ENCODE data around the gene PLEKHM3.

The PLEKHM3 gene

GRCh38 chr2:207805566-207806226, 219.6 kb downstream of the PLEKHM3 start:
- no peak overlapping the region for H3K4me3 ChIP-seq (ENCODE audit: low read depth, low read length)
- TF ChIP-seq, protein P1, sequence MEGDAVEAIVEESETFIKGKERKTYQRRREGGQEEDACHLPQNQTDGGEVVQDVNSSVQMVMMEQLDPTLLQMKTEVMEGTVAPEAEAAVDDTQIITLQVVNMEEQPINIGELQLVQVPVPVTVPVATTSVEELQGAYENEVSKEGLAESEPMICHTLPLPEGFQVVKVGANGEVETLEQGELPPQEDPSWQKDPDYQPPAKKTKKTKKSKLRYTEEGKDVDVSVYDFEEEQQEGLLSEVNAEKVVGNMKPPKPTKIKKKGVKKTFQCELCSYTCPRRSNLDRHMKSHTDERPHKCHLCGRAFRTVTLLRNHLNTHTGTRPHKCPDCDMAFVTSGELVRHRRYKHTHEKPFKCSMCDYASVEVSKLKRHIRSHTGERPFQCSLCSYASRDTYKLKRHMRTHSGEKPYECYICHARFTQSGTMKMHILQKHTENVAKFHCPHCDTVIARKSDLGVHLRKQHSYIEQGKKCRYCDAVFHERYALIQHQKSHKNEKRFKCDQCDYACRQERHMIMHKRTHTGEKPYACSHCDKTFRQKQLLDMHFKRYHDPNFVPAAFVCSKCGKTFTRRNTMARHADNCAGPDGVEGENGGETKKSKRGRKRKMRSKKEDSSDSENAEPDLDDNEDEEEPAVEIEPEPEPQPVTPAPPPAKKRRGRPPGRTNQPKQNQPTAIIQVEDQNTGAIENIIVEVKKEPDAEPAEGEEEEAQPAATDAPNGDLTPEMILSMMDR (IDR thresholded peaks at IDR 0.05; ENCODE audit: low read depth, low read length): no peak
- in situ Hi-C loops (cut with HindIII; ENCODE audit: low sequenced_read_pairs): no loop called here
- no peak for DNase-seq (ENCODE audit: low read depth, low spot score)

- TF ChIP-seq, protein P1 (IDR thresholded peaks at IDR 0.05; ENCODE audit: low read depth, low read length): no peak
- in situ Hi-C loops (cut with HindIII; ENCODE audit: low sequenced_read_pairs): no loop called here
- H3K4me3 ChIP-seq (ENCODE audit: low read depth, low read length): no peak overlapping the region
- DNase-seq (ENCODE audit: low read depth, low spot score): no peak
Measured at GRCh38 chr2:207802650-207803049, 222.7 kb downstream of the PLEKHM3 start.

GRCh38 chr2:207801259-207801658, 224.1 kb downstream of the PLEKHM3 start:
- TF ChIP-seq, protein P1 (IDR thresholded peaks at IDR 0.05; ENCODE audit: low read depth, low read length): no peak
- no peak for DNase-seq (ENCODE audit: low read depth, low spot score)
- H3K4me3 ChIP-seq (ENCODE audit: low read depth, low read length): no peak overlapping the region
- in situ Hi-C loops (cut with HindIII; ENCODE audit: low sequenced_read_pairs): no loop called here

DNA sequence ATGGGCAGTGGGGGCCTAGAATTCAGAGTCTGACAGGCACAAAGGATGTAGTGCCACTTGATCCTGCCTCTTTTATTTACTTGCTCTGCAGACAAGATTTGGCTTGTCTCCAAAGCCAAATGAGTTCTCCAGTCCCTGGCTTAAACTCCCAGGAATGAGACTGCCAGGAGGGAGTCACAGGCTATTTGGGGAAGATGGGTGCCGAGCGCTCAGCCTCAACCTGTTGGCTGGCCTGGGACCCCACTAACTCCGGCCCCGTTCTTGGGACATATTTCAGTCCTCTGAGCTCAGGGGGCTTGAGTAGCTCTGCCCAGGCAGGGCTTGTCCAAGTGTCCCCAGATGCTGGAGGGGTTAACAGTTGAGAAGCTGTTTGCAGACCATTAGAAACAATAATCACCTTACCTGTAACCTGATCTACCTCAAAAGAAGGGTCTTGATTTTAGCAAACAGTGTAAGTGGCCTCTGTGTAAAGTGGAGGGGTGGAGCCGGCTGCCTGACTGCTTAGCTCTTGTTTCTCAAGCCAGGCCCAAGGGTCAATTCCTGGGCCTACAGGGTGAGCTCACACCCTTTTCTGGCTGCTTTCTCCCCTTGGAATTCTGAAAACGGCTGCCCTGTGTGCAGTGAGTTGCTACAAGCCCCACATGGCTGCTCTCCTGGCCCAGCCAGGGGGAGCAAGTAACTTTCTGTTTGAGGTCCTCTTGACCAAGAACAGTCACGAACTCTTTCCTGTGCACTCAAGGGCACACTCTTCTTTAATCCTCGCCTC, 228.6 kb downstream of the PLEKHM3 start:
- TF ChIP-seq, protein P1 (IDR thresholded peaks at IDR 0.05; ENCODE audit: low read depth, low read length): no peak
- no peak for DNase-seq (ENCODE audit: low read depth, low spot score)
- no peak overlapping the region for H3K4me3 ChIP-seq (ENCODE audit: low read depth, low read length)
- in situ Hi-C loops (cut with HindIII; ENCODE audit: low sequenced_read_pairs): no loop called here

- H3K4me3 ChIP-seq (ENCODE audit: low read depth, low read length): no peak overlapping the region
- in situ Hi-C loops (cut with HindIII; ENCODE audit: low sequenced_read_pairs): no loop called here
- TF ChIP-seq, protein P1 (IDR thresholded peaks at IDR 0.05; ENCODE audit: low read depth, low read length): no peak
- DNase-seq (ENCODE audit: low read depth, low spot score): peak; percentile 75
Measured at GRCh38 chr2:207792244-207792785, 233.0 kb downstream of the PLEKHM3 start.

DNA sequence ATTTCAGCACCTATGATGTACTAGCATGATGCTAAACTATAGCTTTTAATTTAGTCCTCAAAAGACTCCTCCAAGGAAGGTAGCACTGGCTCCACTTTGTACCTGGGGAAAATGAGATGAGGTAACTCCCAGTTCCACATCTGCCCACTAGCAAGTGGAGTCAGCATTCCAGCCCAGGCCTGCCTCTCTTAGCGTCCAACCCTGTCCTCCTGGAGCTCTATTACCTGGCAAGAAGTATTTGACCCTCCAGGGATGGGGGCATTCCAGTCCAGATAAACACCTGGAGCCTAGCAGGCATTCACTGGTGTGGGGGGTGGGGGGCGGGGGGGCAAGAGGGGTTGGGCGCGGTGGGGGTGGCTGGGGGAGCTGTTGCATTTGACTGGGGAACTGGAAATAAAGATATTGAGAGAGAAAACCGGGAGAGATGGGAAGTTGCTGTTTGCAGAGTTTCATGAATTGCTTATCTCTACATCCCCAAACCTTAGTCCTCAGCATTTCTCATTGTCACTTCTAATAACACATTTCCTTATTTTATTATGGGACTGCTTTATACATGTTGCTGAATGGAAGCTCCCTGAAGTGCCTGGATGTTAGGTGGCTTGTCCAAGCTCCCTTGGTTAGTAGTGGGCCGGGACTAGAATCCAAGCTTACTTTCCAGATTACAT, 233.6 kb downstream of the PLEKHM3 start:
- H3K4me3 ChIP-seq (ENCODE audit: low read depth, low read length): no peak overlapping the region
- TF ChIP-seq, protein P1 (IDR thresholded peaks at IDR 0.05; ENCODE audit: low read depth, low read length): no peak
- in situ Hi-C loops (cut with HindIII; ENCODE audit: low sequenced_read_pairs): no loop called here
- DNase-seq (ENCODE audit: low read depth, low spot score): no peak

Data from astrocyte of the spinal cord (primary cell).